H1 (cell line): ENCODE results near the gene ALG1. TPM values are rescaled to one million over a fixed set of nuclear protein-coding genes. Genes with fewer than 3 reads are reported as not detected.

Experiments
- RAD21 ChIP-seq, 2 experiments: IDR thresholded peaks in 1 of 2; conservative IDR thresholded peaks in 1 of 2; 2 replicates each; pipeline ENCODE4 v1.6.1; 2011; ENCODE audit warnings: low read depth in 2 of 2, low read length in 2 of 2, improper control_type of control experiment in 1 of 2, inconsistent platforms in 1 of 2, mild to moderate bottlenecking in 1 of 2, moderate library complexity in 1 of 2
- polyA plus RNA-seq, 7 experiments: library from polyadenylated mRNA; depleted of rRNA in 3 of 7; stranded (reverse) in 5 of 7; unstranded in 2 of 7; fragments of >200 nt in 5 of 7; fragments of 200-250 nt in 2 of 7; gene quantifications; 1 replicate in 5 of 7; 2 replicates in 1 of 7; 4 replicates in 1 of 7; pipeline versions ENCODE4 v1.2.1 to v1.2.3, GENCODE V29; 2011 to 2013; ENCODE audit warnings: missing spikeins in 2 of 7, mixed read lengths in 2 of 7
- total RNA-seq: library from RNA; stranded (reverse); fragmentation: NEBNext Ultra II Directional; extraction: Animal tissue kit (Norgen Biotek cat#: 25700); gene quantifications from 2 replicates; pipeline ENCODE4 v1.2.1, GENCODE V29; 2021

ALG1 gene
- total and polyA plus RNA-seq, 2 of the 8 experiments (the other 6 are each of a cell fraction or from before 2014, with no cell fraction given) = 34.8 to 46.5 TPM

DNA sequence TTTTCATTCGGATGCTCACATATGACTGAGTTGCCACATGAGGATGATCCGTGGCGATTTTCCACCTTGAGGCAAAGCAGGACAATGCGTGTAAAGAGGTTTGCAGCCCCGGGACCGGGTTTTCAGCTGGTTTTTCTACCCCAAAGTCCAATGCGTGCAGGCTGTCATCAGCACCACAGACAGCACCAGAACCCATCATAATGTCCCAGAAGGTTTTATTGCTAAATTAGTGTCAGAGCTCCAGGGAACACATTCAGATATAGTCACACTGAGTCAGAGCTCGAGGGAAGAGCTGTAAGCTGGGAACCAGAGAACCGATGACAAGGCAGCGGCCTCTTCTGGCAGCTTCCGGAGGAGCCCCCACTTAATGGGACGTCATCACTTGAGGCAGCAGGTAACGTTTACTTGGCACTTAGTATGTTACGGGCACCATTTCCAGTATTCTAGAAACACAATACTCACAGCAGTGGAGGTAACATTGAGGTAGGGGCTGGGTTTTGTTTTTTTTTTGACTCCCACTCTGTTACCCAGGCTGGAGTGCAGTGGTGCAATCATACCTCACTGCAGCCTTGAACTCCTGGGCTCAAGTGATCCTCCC, 29.0 kb upstream of the ALG1 start (continued):
- peak; percentile 49 to 60 for TF ChIP-seq RAD21 (IDR thresholded peaks at IDR 0.05 in 1 of 2, conservative IDR thresholded peaks at IDR 0.05 in 1 of 2; ENCODE audit: low read depth in 2 of 2, low read length in 2 of 2)
